Stimulated activated CD4-positive, alpha-beta T cell treated with anti-CD3 and anti-CD28 coated beads, TNF-alpha, amount 100 ng/mL, for 24 hours (primary cell): Measurements from ENCODE around the gene HSD17B14.
"Not testable (repeated sequence)": the region's sequence is repeated elsewhere in the genome, so short reads cannot be mapped to it uniquely, and the experiment has no call there.

Experiments used
- DNase-seq, 3 experiments: peaks; one replicate each; pipeline ENCODE4 v3.0.0-alpha.2; 2020; ENCODE audit warnings: low read depth in 3 of 3

The HSD17B14 gene

GRCh38 chr19:48836089-48837017 is at the start of gene HSD17B14:
Gene HSD17B14, minus strand, starts transcription at chr19:48836491. Its CDS starts 80 bp downstream, at chr19:48836411.
- DNase-seq: no peak

- DNase-seq: no peak
These were observed 47.4 kb upstream of the HSD17B14 start for GRCh38 chr19:48883726-48884125.

- no peak for DNase-seq
These were observed 45.7 kb upstream of the HSD17B14 start for GRCh38 chr19:48881741-48882657.

GRCh38 chr19:48879696-48880095 is 43.4 kb upstream of the HSD17B14 start:
- DNase-seq: not testable (repeated sequence)

GRCh38 chr19:48879025-48879637 is 42.8 kb upstream of the HSD17B14 start:
- DNase-seq: no peak

- no peak for DNase-seq
These were observed 42.1 kb upstream of the HSD17B14 start for GRCh38 chr19:48878196-48879024.

- DNase-seq: no peak
These were observed 41.5 kb upstream of the HSD17B14 start for GRCh38 chr19:48877855-48878195.

GRCh38 chr19:48876043-48876981 is 40.0 kb upstream of the HSD17B14 start:
- DNase-seq: peak in 2 of 3 experiments; percentile 43 to 57

- DNase-seq: no peak
These were observed 38.2 kb upstream of the HSD17B14 start for GRCh38 chr19:48874303-48875135.

GRCh38 chr19:48873476-48874302 is 37.4 kb upstream of the HSD17B14 start:
- no peak for DNase-seq

- DNase-seq: peak; percentile 44 to 72 (median 65)
These were observed 36.7 kb upstream of the HSD17B14 start for GRCh38 chr19:48872884-48873475.

GRCh38 chr19:48872182-48872883 is 36.0 kb upstream of the HSD17B14 start, which contains the start of gene PPP1R15A:
Gene PPP1R15A, plus strand, starts transcription at chr19:48872421. Its CDS starts 813 bp downstream, at chr19:48873234.
- DNase-seq: peak; percentile 99

GRCh38 chr19:48871471-48872181 is 35.3 kb upstream of the HSD17B14 start:
- not testable (repeated sequence) for DNase-seq

- no peak for DNase-seq
These were observed 33.8 kb upstream of the HSD17B14 start for GRCh38 chr19:48870048-48870447.

GRCh38 chr19:48868114-48868886 is 32.0 kb upstream of the HSD17B14 start, which contains the start of gene PLEKHA4:
Gene PLEKHA4, minus strand, starts transcription at chr19:48868617. Its CDS starts 997 bp downstream, at chr19:48867620.
- DNase-seq: no peak
